ENCODE data around the gene SNTN. TPM values are rescaled to one million over a fixed set of nuclear protein-coding genes. Genes with fewer than 3 reads are reported as not detected.

Gene SNTN
- total and polyA plus RNA-seq, 2 experiments from 2014 or later, result 0.70 TPM; not detected in 1

DNA sequence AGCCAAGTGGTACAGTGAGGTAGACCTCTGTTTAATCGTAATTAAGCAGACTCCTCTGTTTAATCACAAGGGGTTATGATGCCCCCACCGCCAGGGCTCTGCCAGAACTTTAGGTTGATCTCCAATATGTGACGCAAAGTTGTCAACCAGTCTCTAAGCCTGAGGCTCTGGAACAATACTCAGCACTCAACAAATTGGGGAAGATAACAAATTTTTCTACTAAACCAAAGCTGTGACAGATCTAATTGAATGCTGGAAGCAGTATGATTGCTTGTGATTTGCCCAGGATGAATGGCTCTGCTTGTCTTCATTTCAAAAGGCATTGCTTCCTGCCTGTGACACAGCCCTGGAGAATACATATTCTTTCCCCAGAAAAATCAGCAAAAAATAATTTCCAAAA is 57.1 kb downstream of the SNTN start:
- Mint-ChIP-seq H3K4me3 (no peak overlapping the region), H3K27me3 (ENCODE audit: insufficient read depth, low read depth, poor library complexity) (no peaks in the 10 kb centered on the region), H3K9me3 (no peaks in the 10 kb centered on the region), H3K36me3 (ENCODE audit: low read depth) (no peaks in the 10 kb centered on the region), H3K4me1 (no peaks in the 10 kb centered on the region), H3K27ac (no peak overlapping the region)
- Histone ChIP-seq H3K4me3 (no peak overlapping the region), H3K79me2 (replicated peaks; ENCODE audit: insufficient read depth) (no peaks in the 10 kb centered on the region), H3K27me3 (ENCODE audit: insufficient read depth) (no peaks in the 10 kb centered on the region), H3K27ac (ENCODE audit: low read depth) (no peak overlapping the region), H3F3A (replicated peaks; ENCODE audit: low read depth) (no peaks in the 10 kb centered on the region), H3K4me2 (no peak overlapping the region), H3K36me3 (ENCODE audit: insufficient read depth) (no peaks in the 10 kb centered on the region), H4K20me1 (replicated peaks; ENCODE audit: insufficient read depth) (no peaks in the 10 kb centered on the region), H3K4me1 (ENCODE audit: insufficient read depth) (no peaks in the 10 kb centered on the region), H3K9me2 (ENCODE audit: insufficient read depth) (no peaks in the 10 kb centered on the region), H2AFZ (no peak overlapping the region)
- ATAC-seq (no peak), DNase-seq (ENCODE audit: low spot score) (no peak)
- TF ChIP-seq, protein P1, sequence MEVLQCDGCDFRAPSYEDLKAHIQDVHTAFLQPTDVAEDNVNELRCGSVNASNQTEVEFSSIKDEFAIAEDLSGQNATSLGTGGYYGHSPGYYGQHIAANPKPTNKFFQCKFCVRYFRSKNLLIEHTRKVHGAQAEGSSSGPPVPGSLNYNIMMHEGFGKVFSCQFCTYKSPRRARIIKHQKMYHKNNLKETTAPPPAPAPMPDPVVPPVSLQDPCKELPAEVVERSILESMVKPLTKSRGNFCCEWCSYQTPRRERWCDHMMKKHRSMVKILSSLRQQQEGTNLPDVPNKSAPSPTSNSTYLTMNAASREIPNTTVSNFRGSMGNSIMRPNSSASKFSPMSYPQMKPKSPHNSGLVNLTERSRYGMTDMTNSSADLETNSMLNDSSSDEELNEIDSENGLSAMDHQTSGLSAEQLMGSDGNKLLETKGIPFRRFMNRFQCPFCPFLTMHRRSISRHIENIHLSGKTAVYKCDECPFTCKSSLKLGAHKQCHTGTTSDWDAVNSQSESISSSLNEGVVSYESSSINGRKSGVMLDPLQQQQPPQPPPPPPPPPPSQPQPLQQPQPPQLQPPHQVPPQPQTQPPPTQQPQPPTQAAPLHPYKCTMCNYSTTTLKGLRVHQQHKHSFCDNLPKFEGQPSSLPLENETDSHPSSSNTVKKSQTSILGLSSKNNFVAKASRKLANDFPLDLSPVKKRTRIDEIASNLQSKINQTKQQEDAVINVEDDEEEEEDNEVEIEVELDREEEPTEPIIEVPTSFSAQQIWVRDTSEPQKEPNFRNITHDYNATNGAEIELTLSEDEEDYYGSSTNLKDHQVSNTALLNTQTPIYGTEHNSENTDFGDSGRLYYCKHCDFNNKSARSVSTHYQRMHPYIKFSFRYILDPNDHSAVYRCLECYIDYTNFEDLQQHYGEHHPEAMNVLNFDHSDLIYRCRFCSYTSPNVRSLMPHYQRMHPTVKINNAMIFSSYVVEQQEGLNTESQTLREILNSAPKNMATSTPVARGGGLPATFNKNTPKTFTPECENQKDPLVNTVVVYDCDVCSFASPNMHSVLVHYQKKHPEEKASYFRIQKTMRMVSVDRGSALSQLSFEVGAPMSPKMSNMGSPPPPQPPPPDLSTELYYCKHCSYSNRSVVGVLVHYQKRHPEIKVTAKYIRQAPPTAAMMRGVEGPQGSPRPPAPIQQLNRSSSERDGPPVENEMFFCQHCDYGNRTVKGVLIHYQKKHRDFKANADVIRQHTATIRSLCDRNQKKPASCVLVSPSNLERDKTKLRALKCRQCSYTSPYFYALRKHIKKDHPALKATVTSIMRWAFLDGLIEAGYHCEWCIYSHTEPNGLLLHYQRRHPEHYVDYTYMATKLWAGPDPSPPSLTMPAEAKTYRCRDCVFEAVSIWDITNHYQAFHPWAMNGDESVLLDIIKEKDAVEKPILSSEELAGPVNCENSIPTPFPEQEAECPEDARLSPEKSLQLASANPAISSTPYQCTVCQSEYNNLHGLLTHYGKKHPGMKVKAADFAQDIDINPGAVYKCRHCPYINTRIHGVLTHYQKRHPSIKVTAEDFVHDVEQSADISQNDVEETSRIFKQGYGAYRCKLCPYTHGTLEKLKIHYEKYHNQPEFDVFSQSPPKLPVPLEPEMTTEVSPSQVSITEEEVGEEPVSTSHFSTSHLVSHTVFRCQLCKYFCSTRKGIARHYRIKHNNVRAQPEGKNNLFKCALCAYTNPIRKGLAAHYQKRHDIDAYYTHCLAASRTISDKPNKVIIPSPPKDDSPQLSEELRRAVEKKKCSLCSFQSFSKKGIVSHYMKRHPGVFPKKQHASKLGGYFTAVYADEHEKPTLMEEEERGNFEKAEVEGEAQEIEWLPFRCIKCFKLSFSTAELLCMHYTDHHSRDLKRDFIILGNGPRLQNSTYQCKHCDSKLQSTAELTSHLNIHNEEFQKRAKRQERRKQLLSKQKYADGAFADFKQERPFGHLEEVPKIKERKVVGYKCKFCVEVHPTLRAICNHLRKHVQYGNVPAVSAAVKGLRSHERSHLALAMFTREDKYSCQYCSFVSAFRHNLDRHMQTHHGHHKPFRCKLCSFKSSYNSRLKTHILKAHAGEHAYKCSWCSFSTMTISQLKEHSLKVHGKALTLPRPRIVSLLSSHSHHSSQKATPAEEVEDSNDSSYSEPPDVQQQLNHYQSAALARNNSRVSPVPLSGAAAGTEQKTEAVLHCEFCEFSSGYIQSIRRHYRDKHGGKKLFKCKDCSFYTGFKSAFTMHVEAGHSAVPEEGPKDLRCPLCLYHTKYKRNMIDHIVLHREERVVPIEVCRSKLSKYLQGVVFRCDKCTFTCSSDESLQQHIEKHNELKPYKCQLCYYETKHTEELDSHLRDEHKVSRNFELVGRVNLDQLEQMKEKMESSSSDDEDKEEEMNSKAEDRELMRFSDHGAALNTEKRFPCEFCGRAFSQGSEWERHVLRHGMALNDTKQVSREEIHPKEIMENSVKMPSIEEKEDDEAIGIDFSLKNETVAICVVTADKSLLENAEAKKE (CRISPR knock-in tag; IDR thresholded peaks at IDR 0.05), result no peak
- TF ChIP-seq ZNF114 (CRISPR knock-in tag; IDR thresholded peaks at IDR 0.05) (no peak), JUNB (IDR thresholded peaks at IDR 0.05; ENCODE audit: unreplicated experiment) (no peak), ZNF331 (CRISPR knock-in tag; IDR thresholded peaks at IDR 0.05; ENCODE audit: low read depth) (no peak)

Other genes starting within 250 kb of the SNTN start
- gene C3orf49, start 166.6 kb downstream of the SNTN start, total RNA-seq (2014; rRNA removed; shearing (Covaris generic)), result not detected in 2 replicates
- gene C3orf49, start 166.6 kb downstream of the SNTN start, polyA plus RNA-seq (2016; fragmentation: Nextera tagmentation; extraction: Ambion mirVana), result 0.23 TPM in 1 of 2 replicates, not detected in the other
- 50.5 and 53.9 TPM in 2 replicates for gene THOC7, start 211.1 kb downstream of the SNTN start, total RNA-seq (2014; rRNA removed; shearing (Covaris generic))
- 154 and 166 TPM in 2 replicates for gene THOC7, start 211.1 kb downstream of the SNTN start, polyA plus RNA-seq (2016; fragmentation: Nextera tagmentation; extraction: Ambion mirVana)
- gene ATXN7, start 211.2 kb downstream of the SNTN start, total RNA-seq (2014; rRNA removed; shearing (Covaris generic)), result 8.0 and 17.2 TPM in 2 replicates
- gene ATXN7, start 211.2 kb downstream of the SNTN start, polyA plus RNA-seq (2016; fragmentation: Nextera tagmentation; extraction: Ambion mirVana), result 3.2 and 4.0 TPM in 2 replicates